HepG2 (cell line): Measurements from ENCODE around the gene TPM2. TPM values are rescaled to one million over a fixed set of nuclear protein-coding genes. Genes with fewer than 3 reads are reported as not detected.

Experiments
- ARID4A ChIP-seq: sonication (generic); formaldehyde crosslinking; IDR thresholded peaks from 2 replicates; pipeline ENCODE4 v1.5.0; 2020; ENCODE audit warnings: mild to moderate bottlenecking, missing genetic modification reagents, borderline replicate concordance
- ATF1 ChIP-seq: IDR thresholded peaks from 2 replicates; pipeline ENCODE4 v1.6.1; 2016; ENCODE audit warnings: mild to moderate bottlenecking, control low read depth
- DNMT3B ChIP-seq: conservative IDR thresholded peaks from 2 replicates; pipeline ENCODE4 v1.6.1; 2016; ENCODE audit warnings: missing biosample characterization, control low read depth
- FOXC1 ChIP-seq: sonication (generic); formaldehyde crosslinking; IDR thresholded peaks from 2 replicates; pipeline ENCODE4 v1.8.0; 2022; ENCODE audit warnings: mild to moderate bottlenecking, missing genetic modification reagents, borderline replicate concordance
- PAWR ChIP-seq: sonication (generic); formaldehyde crosslinking; IDR thresholded peaks from 2 replicates; pipeline ENCODE4 v1.4.0; 2020; ENCODE audit warnings: missing genetic modification reagents, mild to moderate bottlenecking, borderline replicate concordance
- POLR2A ChIP-seq, 2 experiments: IDR thresholded peaks; 2 replicates each; pipeline ENCODE4 v1.6.1; 2011; ENCODE audit warnings: low read depth in 2 of 2, low read length in 2 of 2, mild to moderate bottlenecking in 1 of 2, moderate library complexity in 1 of 2; ENCODE audit not compliant: insufficient read depth in 1 of 2
- PPARG ChIP-seq: conservative IDR thresholded peaks from 2 replicates; pipeline ENCODE4 v1.6.1; 2016; ENCODE audit warnings: missing biosample characterization, missing genetic modification reagents
- ZNF331 ChIP-seq: sonication (generic); formaldehyde crosslinking; IDR thresholded peaks from 2 replicates; pipeline ENCODE4 v1.4.0; 2020; ENCODE audit warnings: missing genetic modification reagents
- ZNF333 ChIP-seq: sonication (generic); formaldehyde crosslinking; IDR thresholded peaks from 2 replicates; pipeline ENCODE4 v1.4.0; 2020; ENCODE audit warnings: mild to moderate bottlenecking, missing genetic modification reagents, borderline replicate concordance
- ZNF362 ChIP-seq: sonication (generic); formaldehyde crosslinking; IDR thresholded peaks from 2 replicates; pipeline ENCODE4 v1.4.0; 2020; ENCODE audit warnings: missing genetic modification reagents, mild to moderate bottlenecking, borderline replicate concordance
- ZNF549 ChIP-seq: sonication (generic); formaldehyde crosslinking; IDR thresholded peaks from 2 replicates; pipeline ENCODE4 v1.5.0; 2020; ENCODE audit warnings: missing genetic modification reagents
- ZNF615 ChIP-seq: sonication (generic); formaldehyde crosslinking; IDR thresholded peaks from 2 replicates; pipeline ENCODE4 v1.5.0; 2020; ENCODE audit warnings: mild to moderate bottlenecking, missing genetic modification reagents, borderline replicate concordance
- polyA plus RNA-seq, 8 experiments: library from polyadenylated mRNA; depleted of rRNA in 3 of 8; stranded (reverse) in 7 of 8; unstranded in 1 of 8; fragments of >200 nt; fragmentation: Illumina TruSeq in 4 of 8; extraction: Trizol in 4 of 8; gene quantifications; 2 replicates each; pipeline versions ENCODE4 v1.2.1 to v1.2.3, GENCODE V29; 2011 to 2016; ENCODE audit warnings: low read depth in 4 of 8, missing spikeins in 1 of 8, mixed read lengths in 1 of 8; ENCODE audit not compliant: insufficient read depth in 1 of 8
- total RNA-seq, 5 experiments: library from RNA; depleted of rRNA; stranded (reverse); fragments of >200 nt; fragmentation: Illumina TruSeq; extraction: Trizol; gene quantifications; 2 replicates each; pipeline ENCODE4 v1.2.3, GENCODE V29; 2016; ENCODE audit warnings: low read depth in 1 of 5
- TF ChIP-seq, protein P1 (sequence below): sonication (generic); formaldehyde crosslinking; conservative IDR thresholded peaks from 2 replicates; pipeline ENCODE4 v1.8.1; 2023; ENCODE audit warnings: missing genetic modification reagents

Gene TPM2
- total and polyA plus RNA-seq, 2 of the 13 experiments (the other 11 are each of a cell fraction or from before 2014, with no cell fraction given): 3.1 to 10.7 TPM

GRCh38 chr9:35646153-35646532 lies 43.6 kb downstream of the TPM2 start (continued):
- TF ChIP-seq ARID4A (CRISPR knock-in tag): no peak
- TF ChIP-seq ZNF333: no peak
- no peak for TF ChIP-seq ZNF549
- no peak for TF ChIP-seq ZNF331 (CRISPR knock-in tag)
- TF ChIP-seq ZNF615: no peak
- TF ChIP-seq POLR2A (IDR thresholded peaks at IDR 0.05; ENCODE audit: insufficient read depth in 1 of 2, low read depth in 2 of 2, low read length in 2 of 2): no peak
- TF ChIP-seq PAWR: no peak
- TF ChIP-seq DNMT3B (CRISPR knock-in tag): no peak
- TF ChIP-seq ATF1 (CRISPR knock-in tag): 0 out of 2 replicates have a peak, but pooled peaks have one; percentile 15
- peak; percentile 89 for TF ChIP-seq ZNF362 (CRISPR knock-in tag)
- TF ChIP-seq, protein P1, sequence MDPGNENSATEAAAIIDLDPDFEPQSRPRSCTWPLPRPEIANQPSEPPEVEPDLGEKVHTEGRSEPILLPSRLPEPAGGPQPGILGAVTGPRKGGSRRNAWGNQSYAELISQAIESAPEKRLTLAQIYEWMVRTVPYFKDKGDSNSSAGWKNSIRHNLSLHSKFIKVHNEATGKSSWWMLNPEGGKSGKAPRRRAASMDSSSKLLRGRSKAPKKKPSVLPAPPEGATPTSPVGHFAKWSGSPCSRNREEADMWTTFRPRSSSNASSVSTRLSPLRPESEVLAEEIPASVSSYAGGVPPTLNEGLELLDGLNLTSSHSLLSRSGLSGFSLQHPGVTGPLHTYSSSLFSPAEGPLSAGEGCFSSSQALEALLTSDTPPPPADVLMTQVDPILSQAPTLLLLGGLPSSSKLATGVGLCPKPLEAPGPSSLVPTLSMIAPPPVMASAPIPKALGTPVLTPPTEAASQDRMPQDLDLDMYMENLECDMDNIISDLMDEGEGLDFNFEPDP (CRISPR knock-in tag): 0 out of 2 replicates have a peak, but pooled peaks have one; percentile 41
- TF ChIP-seq FOXC1 (CRISPR knock-in tag): no peak
- TF ChIP-seq PPARG (CRISPR knock-in tag): no peak
- TF ChIP-seq, all 625 proteins: peak for 24
